ENCODE results near the gene SORCS2.

Gene SORCS2

DNA sequence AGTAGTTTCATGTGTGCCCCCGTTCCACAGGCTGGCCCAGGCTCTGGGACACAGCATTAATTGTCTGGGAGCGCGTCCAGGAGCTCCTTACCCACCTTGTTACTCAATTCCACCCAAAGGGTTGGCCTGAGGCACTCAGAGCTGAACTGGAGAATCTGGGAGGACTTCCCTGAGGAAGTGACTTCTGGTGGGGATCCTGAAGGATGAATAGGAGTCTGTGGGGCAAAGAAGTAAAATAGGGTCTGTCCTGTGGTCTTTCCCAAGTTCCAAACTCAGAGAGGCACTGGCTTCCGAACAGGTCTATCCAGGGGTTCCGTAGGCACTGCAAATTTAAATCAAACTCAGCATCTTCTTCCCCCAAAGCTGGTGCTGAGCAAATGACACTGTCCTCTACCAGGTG, 543.1 kb downstream of the SORCS2 start:
- ChIA-PET CTCF (interaction anchor here (0.9 to 1.4 kb wide), 2 partner anchors 10 to 66 kb away, joined by 4 read pairs; no protein-coding TSS in a partner anchor), POLR2A (no interaction called here)
- TF ChIP-seq, protein P1, sequence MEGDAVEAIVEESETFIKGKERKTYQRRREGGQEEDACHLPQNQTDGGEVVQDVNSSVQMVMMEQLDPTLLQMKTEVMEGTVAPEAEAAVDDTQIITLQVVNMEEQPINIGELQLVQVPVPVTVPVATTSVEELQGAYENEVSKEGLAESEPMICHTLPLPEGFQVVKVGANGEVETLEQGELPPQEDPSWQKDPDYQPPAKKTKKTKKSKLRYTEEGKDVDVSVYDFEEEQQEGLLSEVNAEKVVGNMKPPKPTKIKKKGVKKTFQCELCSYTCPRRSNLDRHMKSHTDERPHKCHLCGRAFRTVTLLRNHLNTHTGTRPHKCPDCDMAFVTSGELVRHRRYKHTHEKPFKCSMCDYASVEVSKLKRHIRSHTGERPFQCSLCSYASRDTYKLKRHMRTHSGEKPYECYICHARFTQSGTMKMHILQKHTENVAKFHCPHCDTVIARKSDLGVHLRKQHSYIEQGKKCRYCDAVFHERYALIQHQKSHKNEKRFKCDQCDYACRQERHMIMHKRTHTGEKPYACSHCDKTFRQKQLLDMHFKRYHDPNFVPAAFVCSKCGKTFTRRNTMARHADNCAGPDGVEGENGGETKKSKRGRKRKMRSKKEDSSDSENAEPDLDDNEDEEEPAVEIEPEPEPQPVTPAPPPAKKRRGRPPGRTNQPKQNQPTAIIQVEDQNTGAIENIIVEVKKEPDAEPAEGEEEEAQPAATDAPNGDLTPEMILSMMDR (IDR thresholded peaks at IDR 0.05; ENCODE audit: control extremely low read depth, extremely low read depth, low read depth, missing control alignments) = no peak
- no peak for DNase-seq (ENCODE audit: extremely low spot score)

DNA sequence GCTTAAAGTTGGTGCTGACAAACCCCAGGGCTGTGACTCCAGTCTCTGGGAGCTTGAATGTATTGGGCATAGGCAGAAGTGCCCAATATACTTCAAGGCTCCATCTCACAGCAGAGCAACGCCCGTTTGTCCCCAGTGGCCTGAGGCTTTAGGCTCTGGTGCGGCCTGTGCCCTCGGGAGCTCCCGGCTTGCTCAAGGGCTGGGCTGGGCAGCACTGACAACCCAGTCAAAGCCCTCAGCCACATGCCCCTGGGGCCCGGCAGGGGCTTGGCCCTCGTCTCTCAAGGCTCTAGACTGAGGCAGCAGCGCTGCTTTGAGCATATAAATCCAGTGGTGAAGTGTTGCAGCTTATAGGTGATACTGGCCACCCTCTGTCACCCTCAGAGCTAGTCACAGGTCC, 543.6 kb downstream of the SORCS2 start:
- POLR2A ChIA-PET = no interaction called here
- TF ChIP-seq, protein P1 (IDR thresholded peaks at IDR 0.05; ENCODE audit: control extremely low read depth, extremely low read depth, low read depth, missing control alignments) = no peak
- CTCF ChIA-PET = interaction anchor here (0.9 to 1.4 kb wide), 2 partner anchors 9 to 66 kb away, joined by 4 read pairs; no protein-coding TSS in a partner anchor
- no peak for DNase-seq (ENCODE audit: extremely low spot score)

DNA sequence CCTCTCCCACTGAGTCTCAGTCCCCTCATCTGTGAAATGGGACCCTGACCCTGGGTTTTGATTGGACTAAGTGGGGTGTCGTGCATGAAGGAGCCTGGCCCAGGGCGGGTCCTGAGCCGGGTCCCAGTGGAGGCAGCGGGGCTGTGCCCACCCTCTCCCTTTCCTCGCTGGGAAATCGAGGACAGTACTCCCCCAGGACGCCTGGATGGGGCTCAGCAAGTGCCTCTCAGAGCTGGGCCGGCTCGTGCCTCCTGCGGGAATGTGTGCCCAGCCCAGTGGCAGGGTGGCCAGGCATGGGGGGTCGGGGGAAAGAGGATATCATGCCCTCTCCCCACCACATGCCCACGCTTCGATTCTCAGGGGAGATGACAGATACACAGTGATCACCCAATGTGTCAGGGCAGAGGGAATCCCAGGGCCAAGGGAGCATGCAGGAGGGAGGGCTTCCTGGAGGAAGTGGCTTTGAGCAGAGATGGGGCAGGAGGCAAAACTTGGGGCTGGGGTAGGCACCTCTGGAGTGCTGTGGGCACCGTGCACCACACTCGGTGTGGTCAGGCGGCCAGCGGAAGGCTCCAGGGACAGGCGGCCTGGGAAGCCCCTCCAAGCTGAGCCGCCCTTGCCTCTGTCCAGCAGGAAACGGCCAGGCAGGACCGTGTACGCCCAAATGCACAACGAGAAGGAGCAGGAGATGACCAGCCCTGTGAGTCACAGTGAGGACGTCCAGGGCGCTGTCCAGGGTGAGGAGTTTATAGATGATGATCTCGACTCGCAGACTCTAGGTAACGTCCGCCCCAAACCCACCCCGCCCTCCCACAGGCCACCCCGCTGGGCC, 544.3 kb downstream of the SORCS2 start:
- TF ChIP-seq, protein P1 (IDR thresholded peaks at IDR 0.05; ENCODE audit: control extremely low read depth, extremely low read depth, low read depth, missing control alignments) = no peak
- ChIA-PET POLR2A (no interaction called here), CTCF (interaction anchor here (0.9 kb wide), 1 partner anchor 9 kb away, joined by 4 read pairs; no protein-coding TSS in a partner anchor)
- DNase-seq (ENCODE audit: extremely low spot score) = no peak

DNA sequence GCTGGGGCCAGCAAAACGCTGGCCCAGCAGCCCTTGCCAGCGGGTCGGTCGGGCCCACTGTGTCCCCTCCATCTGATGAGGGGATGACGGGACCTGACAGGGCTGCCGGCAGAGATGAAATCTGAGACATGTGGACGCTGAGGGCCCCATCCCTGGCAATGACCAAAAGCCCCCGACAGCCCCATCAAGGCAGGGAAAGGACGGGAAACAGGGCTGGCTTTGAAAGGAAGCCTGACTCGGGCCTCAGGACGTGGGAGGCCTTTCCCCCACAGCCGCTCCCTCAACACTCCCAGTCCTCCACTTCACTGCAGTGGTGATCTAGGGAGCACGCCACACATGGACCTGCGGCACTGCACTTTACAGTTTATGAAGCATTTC, 544.9 kb downstream of the SORCS2 start:
- no peak for DNase-seq (ENCODE audit: extremely low spot score)
- TF ChIP-seq, protein P1 (IDR thresholded peaks at IDR 0.05; ENCODE audit: control extremely low read depth, extremely low read depth, low read depth, missing control alignments) = no peak
- ChIA-PET POLR2A (no interaction called here), CTCF (no interaction called here)

DNA sequence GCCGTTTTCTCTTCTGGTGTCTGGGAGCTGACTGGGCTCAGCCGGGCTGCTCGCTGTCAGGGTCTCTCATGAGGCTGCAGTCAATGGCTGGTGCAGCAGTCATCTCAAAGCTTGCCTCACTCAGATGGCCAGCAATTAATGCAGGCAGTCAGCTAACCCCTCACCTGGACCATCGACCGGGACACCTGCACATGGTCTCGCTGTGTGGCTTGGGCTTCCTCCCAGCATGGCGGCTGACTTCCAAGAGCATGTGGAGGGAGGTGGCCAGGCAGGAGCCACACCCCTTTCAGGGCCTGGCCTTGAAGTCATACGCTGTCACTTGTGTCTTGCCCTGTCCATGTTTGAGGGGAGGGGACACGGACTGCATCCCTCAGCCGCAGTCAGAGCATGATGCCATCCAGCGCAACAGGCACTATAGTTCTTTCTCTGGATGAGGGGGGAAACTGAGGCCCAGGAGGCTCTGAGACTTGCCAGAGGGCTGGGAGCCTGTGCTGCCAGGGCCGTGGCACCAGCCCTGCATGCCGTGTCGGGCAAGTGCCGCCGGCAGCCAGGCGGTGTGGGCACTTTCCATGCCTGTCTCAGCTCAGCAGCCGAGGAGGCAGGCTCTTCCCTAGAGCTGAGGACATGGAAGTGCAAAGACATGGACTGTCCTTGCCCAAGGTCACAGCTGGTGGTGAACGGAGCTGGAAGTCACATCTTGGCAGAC, 545.6 kb downstream of the SORCS2 start:
- CTCF ChIA-PET = no interaction called here

DNA sequence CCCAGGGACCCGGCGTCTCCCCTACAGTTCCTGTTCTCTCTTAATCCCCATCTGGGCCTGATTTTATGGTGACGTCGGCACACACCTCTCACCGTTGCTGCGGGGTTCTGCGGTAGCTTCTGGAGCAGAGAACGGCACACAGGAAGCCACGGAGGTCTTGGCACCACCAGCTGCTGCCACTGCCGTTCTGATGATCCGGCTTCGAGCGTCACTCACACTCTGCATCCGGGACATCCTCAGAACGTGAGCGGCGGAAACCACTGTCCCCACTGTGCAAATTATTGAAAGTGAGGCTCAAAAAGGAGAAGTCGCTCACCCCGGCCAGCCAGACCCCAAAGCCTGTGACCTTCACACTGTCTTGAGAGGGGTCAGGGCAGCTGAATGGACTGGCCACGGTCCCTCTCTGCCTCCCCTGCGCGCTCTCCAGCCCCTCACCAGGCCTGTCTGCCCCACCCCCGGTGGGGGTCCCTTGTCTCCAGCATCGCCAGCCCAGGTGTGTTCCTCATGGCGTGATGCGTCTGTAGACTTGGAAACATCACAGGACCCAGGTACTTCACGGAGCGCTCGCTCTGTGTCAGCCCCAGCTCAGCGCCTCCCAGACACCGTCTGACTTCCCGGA, 546.2 kb downstream of the SORCS2 start:
- TF ChIP-seq, protein P1 (IDR thresholded peaks at IDR 0.05; ENCODE audit: control extremely low read depth, extremely low read depth, low read depth, missing control alignments) = no peak
- no peak for DNase-seq (ENCODE audit: extremely low spot score)
- ChIA-PET POLR2A (no interaction called here), CTCF (no interaction called here)

More for the DNA sequence above, 545.6 kb downstream of the SORCS2 start:
- TF ChIP-seq, protein P1 (IDR thresholded peaks at IDR 0.05; ENCODE audit: control extremely low read depth, extremely low read depth, low read depth, missing control alignments) = no peak
- POLR2A ChIA-PET = no interaction called here
- DNase-seq (ENCODE audit: extremely low spot score) = no peak

All from GM10248 (cell line).